Fibroblast of the aortic adventitia (primary cell): ENCODE measurements around the gene LRRC8D. TPM values are rescaled to one million over a fixed set of nuclear protein-coding genes. Genes with fewer than 3 reads are reported as not detected.

Experiments used
- DNase-seq: peaks from one replicate; pipeline ENCODE4 v3.0.0-alpha.2; 2010; ENCODE audit warnings: low read depth
- H3K4me3 ChIP-seq: 2 replicates; pipeline ENCODE4 v1.5.1; 2011; ENCODE audit warnings: low read depth, mild to moderate bottlenecking, control low read depth, low read length, moderate library complexity
- CTCF ChIP-seq: IDR thresholded peaks from 2 replicates; pipeline ENCODE4 v1.5.1; 2011; ENCODE audit warnings: mild to moderate bottlenecking, low read length, control low read depth, inconsistent platforms; ENCODE audit not compliant: insufficient read depth
- total RNA-seq: library from RNA; depleted of rRNA; stranded (reverse); fragments of >200 nt; gene quantifications from 2 replicates; pipeline ENCODE4 v1.2.3, GENCODE V29; 2012; ENCODE audit warnings: low replicate concordance

The LRRC8D gene
- total RNA-seq, 1 donor: 45.6 TPM

GRCh38 chr1:89942825-89943658 lies 122.2 kb downstream of the LRRC8D start:
- no peak for DNase-seq
- no peak for TF ChIP-seq CTCF

GRCh38 chr1:89943846-89944781 lies 123.3 kb downstream of the LRRC8D start:
- DNase-seq: no peak
- no peak for TF ChIP-seq CTCF
- no peak overlapping the region for H3K4me3 ChIP-seq

More at GRCh38 chr1:89942825-89943658, 122.2 kb downstream of the LRRC8D start:
- H3K4me3 ChIP-seq: no peak overlapping the region

- DNase-seq: no peak
- no peak overlapping the region for H3K4me3 ChIP-seq
- TF ChIP-seq CTCF: no peak
These were observed 125.1 kb downstream of the LRRC8D start for GRCh38 chr1:89945852-89946476.

GRCh38 chr1:89946532-89946931 lies 125.7 kb downstream of the LRRC8D start:
- TF ChIP-seq CTCF: no peak
- H3K4me3 ChIP-seq: no peak overlapping the region
- DNase-seq: no peak

- no peak overlapping the region for H3K4me3 ChIP-seq
- no peak for DNase-seq
- TF ChIP-seq CTCF: no peak
These were observed 128.0 kb downstream of the LRRC8D start for GRCh38 chr1:89948722-89949345.

GRCh38 chr1:89949991-89950624 lies 129.3 kb downstream of the LRRC8D start:
- no peak for DNase-seq
- no peak overlapping the region for H3K4me3 ChIP-seq
- no peak for TF ChIP-seq CTCF
